ENCODE measurements around the gene GRK1.

GRCh38 chr13:113724780-113725315 lies 57.8 kb downstream of the GRK1 start:
- TF ChIP-seq CTCF (IDR thresholded peaks at IDR 0.05) = peak; percentile 76 to 91 (median 82)
- TF ChIP-seq POLR2A (IDR thresholded peaks at IDR 0.05) = peak in 1 of 2 donors; percentile 36

Data from heart left ventricle (tissue), 13 donors.